HG02642 (cell line): ENCODE results near the gene CELF2.
"Not testable (repeated sequence)": the region's sequence is repeated elsewhere in the genome, so short reads cannot be mapped to it uniquely, and the experiment has no call there.

Experiments
- ATAC-seq: cut with Tn5 transposase; IDR thresholded peaks from one replicate; pipeline ENCODE4 v1.9.1; 2021; ENCODE audit warnings: mild to moderate bottlenecking; ENCODE audit not compliant: unreplicated experiment, poor library complexity

The CELF2 gene

GRCh38 chr10:11353006-11353896, 335.6 kb downstream of the CELF2 start:
- ATAC-seq = no peak

GRCh38 chr10:11354823-11355222, 337.2 kb downstream of the CELF2 start:
- no peak for ATAC-seq

- no peak for ATAC-seq
These were observed 337.9 kb downstream of the CELF2 start for GRCh38 chr10:11355592-11355991.

GRCh38 chr10:11357439-11357838, 339.8 kb downstream of the CELF2 start:
- ATAC-seq = no peak

GRCh38 chr10:11358011-11358410, 340.3 kb downstream of the CELF2 start:
- no peak for ATAC-seq

GRCh38 chr10:11358923-11359575, 341.4 kb downstream of the CELF2 start:
- ATAC-seq = no peak

GRCh38 chr10:11359869-11360268, 342.2 kb downstream of the CELF2 start:
- ATAC-seq = no peak

GRCh38 chr10:11363497-11363896, 345.8 kb downstream of the CELF2 start:
- ATAC-seq = no peak

- no peak for ATAC-seq
These were observed 346.6 kb downstream of the CELF2 start for GRCh38 chr10:11364241-11364640.

- not testable (repeated sequence) for ATAC-seq
These were observed 349.2 kb downstream of the CELF2 start for GRCh38 chr10:11366889-11367288.

GRCh38 chr10:11367505-11367904, 349.8 kb downstream of the CELF2 start:
- no peak for ATAC-seq

GRCh38 chr10:11373717-11374171, 356.1 kb downstream of the CELF2 start:
- no peak for ATAC-seq

- no peak for ATAC-seq
These were observed 359.6 kb downstream of the CELF2 start for GRCh38 chr10:11377267-11377666.

- no peak for ATAC-seq
These were observed 361.2 kb downstream of the CELF2 start for GRCh38 chr10:11378835-11379234.

GRCh38 chr10:11379771-11380170, 362.1 kb downstream of the CELF2 start:
- no peak for ATAC-seq

GRCh38 chr10:11381023-11381422, 363.4 kb downstream of the CELF2 start:
- no peak for ATAC-seq

- no peak for ATAC-seq
These were observed 363.8 kb downstream of the CELF2 start for GRCh38 chr10:11381511-11381910.

GRCh38 chr10:11382187-11382586, 364.5 kb downstream of the CELF2 start:
- no peak for ATAC-seq

- ATAC-seq = no peak
These were observed 368.4 kb downstream of the CELF2 start for GRCh38 chr10:11386044-11386443.
